GM03348 (cell line): ENCODE data around the gene SYNGR2.
"Not testable (repeated sequence)": the region's sequence is repeated elsewhere in the genome, so short reads cannot be mapped to it uniquely, and the experiment has no call there.

Source experiments
- DNase-seq: peaks from one replicate; pipeline ENCODE4 v3.0.0; 2012; ENCODE audit warnings: low spot score

Gene SYNGR2

GRCh38 chr17:78130090-78130436 is 38.3 kb upstream of the SYNGR2 start:
- no peak for DNase-seq

- no peak for DNase-seq
Observed at GRCh38 chr17:78130437-78131101, 37.8 kb upstream of the SYNGR2 start, which contains the start of gene TMC8. TMC8 (plus strand) TSS chr17:78130771; CDS start chr17:78131589, 818 bp downstream.

GRCh38 chr17:78131172-78132083 is 37.0 kb upstream of the SYNGR2 start:
- DNase-seq, result peak; percentile 44

GRCh38 chr17:78132084-78132676 is 36.2 kb upstream of the SYNGR2 start:
- no peak for DNase-seq

- DNase-seq, result no peak
Observed at GRCh38 chr17:78132767-78133178, 35.6 kb upstream of the SYNGR2 start.

GRCh38 chr17:78133179-78133951 is 35.0 kb upstream of the SYNGR2 start:
- DNase-seq, result no peak

GRCh38 chr17:78133971-78134898 is 34.1 kb upstream of the SYNGR2 start:
- DNase-seq, result no peak

GRCh38 chr17:78134899-78135385 is 33.4 kb upstream of the SYNGR2 start:
- no peak for DNase-seq

GRCh38 chr17:78135858-78136500 is 32.4 kb upstream of the SYNGR2 start:
- DNase-seq, result no peak

GRCh38 chr17:78137392-78138203 is 30.8 kb upstream of the SYNGR2 start:
- no peak for DNase-seq

- DNase-seq, result no peak
Observed at GRCh38 chr17:78138204-78139060, 29.9 kb upstream of the SYNGR2 start.

GRCh38 chr17:78139861-78140168 is 28.6 kb upstream of the SYNGR2 start:
- not testable (repeated sequence) for DNase-seq

GRCh38 chr17:78140169-78141051 is 28.0 kb upstream of the SYNGR2 start:
- peak; percentile 89 for DNase-seq

GRCh38 chr17:78141437-78142118 is 26.8 kb upstream of the SYNGR2 start:
- no peak for DNase-seq

- DNase-seq, result no peak
Observed at GRCh38 chr17:78142119-78142861, 26.1 kb upstream of the SYNGR2 start.
